Stimulated activated CD8-positive, alpha-beta memory T cell treated with anti-CD3 and anti-CD28 coated beads, Interleukin-12 subunit alpha, Interleukin-12 subunit beta, amount 100 ng/mL, for 1 hour (primary cell): Measurements from ENCODE around the gene NFKBIA.
"Not testable (repeated sequence)": the region's sequence is repeated elsewhere in the genome, so short reads cannot be mapped to it uniquely, and the experiment has no call there.

ENCODE experiments used
- DNase-seq: peaks from one replicate; pipeline ENCODE4 v3.0.0-alpha.2; 2020; ENCODE audit warnings: low read depth

NFKBIA gene, protein sequence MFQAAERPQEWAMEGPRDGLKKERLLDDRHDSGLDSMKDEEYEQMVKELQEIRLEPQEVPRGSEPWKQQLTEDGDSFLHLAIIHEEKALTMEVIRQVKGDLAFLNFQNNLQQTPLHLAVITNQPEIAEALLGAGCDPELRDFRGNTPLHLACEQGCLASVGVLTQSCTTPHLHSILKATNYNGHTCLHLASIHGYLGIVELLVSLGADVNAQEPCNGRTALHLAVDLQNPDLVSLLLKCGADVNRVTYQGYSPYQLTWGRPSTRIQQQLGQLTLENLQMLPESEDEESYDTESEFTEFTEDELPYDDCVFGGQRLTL

DNA sequence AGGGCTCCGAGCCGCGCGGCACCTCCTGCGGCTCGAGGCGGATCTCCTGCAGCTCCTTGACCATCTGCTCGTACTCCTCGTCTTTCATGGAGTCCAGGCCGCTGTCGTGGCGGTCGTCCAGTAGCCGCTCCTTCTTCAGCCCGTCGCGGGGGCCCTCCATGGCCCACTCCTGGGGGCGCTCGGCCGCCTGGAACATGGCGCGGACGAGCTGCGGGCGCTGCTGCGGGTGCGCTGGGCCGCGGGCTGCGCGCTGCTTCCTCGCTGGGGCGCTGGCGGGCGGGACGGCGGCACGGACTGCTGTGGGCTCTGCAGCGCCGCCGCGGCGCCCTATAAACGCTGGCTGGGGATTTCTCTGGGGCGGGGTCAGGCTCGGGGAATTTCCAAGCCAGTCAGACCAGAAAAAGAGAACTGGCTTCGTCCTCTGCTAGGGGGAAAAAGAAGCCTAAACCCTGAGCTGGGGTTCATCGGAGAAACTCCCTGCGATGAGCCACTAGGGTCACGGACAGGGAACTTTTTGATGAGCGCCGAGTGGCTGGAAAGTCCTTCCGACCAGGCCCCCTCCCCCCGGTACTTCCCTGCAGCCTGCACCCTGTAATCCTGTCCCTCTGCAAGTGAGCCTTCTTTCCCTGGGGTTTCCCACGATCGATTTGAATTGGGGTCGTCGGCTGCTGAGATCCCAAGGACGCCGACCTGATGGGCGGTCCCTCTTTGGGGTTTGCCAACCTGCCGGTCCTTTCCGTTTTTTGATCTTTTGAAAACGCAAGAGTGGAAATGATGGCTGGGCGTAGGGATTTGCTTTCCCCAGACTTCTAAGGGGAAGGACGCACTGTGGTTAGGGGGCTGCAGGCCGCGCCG is at the start of gene NFKBIA:
Gene NFKBIA (minus strand): TSS at position 301 of the 855 bp plus-strand sequence. CDS start 105 bp downstream, at position 196.
- DNase-seq = peak; percentile 92

DNA sequence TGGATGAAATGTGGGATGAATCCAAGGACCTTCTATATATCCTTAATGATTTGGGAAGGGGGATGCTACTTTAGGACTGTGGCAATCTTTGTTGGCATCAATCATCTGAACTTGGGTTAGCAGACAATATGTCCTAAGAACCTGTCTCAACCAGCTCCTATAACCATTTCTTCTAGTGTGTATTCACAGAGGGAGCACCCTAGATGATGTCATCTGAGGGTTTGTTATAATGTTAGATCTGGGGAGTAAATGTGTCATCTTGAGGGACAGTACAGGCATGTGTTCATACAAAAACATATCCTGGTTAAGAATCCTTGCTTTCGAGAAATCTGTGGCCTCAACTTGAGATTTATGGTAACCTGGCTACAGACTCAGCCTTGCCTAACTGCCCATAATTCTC is 41.9 kb upstream of the NFKBIA start:
- DNase-seq = no peak

DNA sequence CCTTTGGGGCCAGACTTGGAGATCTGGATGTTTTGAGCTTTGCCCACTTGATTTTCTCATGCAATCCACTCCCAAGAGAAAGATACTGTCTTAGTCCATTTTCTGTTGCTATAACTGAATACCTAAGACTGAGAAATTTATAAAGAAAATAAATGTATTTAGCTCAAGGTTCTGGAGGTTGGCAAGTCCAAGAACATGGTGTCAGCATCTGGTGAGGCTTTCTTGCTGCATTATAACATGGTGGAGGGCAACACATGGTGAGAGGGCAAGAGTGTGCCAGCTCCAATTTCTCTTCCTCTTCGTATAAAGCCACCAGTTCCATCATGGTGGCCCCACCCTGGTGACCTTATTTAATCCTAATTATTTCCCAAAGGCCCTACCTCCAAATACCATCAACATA is 39.6 kb upstream of the NFKBIA start:
- DNase-seq = no peak

DNA sequence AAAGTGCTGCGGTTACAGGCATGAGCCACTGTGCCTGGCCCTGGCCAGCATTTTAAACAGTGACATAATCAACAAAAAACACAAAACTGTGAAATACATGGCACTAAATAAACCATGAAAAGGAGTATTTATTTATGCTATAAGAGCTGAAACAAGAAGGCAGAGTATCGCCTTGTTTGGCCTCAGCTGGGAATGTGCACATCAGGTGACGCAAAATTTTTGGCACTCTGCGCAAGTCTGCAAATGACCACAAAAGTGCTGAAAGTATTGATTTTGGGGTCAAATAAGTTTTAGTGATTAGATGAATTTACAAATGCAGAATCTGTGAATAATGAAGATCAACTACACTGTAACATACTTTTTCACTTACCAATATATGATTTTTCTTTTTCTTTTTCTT is 36.6 kb upstream of the NFKBIA start:
- no peak for DNase-seq

DNA sequence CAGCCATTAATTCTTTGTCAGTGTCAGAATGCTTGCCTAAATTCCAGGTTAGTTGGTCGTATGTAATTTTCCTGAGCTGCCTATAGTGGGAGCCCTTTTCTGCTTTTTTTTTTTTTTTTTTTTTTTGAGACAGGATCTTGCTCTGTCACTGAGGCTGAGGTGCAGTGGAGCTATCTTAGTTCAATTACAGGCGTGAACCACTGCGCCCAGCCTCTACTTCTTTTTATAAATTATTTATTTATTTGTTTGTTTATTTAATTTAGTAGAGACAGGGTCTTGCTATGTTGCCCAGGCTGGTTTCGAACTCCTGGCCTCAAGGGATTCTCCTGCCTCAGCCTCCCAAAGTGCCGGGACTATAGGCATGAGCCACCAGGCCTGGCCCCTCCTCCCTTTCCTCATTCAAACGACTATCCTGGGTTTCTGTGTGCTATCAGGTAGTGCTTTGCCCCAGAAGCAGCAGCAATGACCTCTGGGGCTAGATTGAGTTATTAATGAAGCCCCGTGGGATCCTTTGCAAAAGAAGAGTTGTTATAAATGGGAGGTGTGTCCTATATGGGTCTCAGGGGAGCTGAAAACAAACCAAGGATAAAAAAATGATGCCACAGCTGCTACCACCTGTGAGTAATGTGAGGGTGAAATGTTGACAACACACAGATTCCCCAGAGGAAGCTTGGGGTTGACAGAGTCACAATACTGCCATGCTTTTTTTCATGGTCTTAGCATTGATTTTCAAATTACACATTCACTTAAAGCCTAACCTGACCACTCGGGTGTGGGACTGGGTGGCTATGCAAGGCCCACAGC is 34.6 kb upstream of the NFKBIA start:
- no peak for DNase-seq

DNA sequence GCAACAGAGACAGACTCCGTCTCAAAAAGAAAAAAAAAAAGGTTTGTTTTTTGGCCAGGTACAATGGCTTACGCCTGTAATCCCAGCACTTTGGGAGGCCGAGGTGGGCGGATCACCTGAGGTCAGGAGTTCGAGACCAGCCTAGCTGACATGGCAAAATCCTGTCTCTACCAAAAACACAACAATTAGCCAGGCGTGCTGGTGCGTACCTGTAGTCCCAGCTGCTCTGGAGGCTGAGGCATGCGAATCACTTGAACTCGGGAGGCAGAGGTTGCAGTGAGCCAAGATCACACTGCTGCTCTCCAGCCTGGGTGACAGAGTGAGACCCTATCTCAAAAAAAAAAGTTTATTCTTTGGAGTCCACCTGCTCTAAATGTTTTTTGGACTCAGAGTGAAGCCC is 33.9 kb upstream of the NFKBIA start:
- DNase-seq = not testable (repeated sequence)

DNA sequence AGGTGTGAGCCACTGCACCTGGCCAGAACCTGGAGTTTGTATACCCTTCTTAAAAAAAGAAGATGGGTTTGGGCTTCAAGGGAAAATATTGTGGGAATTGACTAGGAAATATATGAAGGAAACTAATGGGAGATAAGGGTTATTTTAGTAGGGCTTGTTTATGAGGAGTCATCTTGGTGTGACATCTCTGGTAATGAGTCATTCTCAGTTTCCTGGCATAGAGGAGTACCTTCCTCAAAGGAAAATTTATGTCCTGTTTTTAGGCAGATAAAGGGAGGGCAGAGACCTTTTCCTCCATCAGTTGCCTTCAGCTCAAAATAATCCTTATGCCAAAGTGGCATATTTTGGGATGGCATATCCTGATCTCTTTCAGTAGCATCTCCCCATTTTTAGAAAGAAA is 30.6 kb upstream of the NFKBIA start:
- no peak for DNase-seq

DNA sequence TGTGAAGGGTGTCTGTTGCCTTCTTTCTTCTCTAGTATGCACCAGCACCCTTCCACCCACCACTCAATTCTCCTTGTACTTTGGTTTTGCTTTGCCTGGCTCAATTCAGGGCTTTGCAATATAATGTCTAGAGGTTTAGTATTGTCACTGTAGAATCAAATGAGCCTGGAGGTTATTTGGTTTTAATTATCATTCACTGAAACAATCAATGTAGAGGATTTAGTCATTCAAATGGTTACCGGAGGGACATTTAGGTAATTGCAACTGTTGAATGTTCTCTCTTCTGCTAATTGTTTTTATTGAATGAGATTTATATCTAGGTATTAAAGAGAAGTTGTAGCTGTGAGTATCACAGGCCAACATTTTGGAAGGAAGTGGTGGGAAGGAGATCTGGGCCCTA is 29.3 kb upstream of the NFKBIA start:
- DNase-seq = no peak

DNA sequence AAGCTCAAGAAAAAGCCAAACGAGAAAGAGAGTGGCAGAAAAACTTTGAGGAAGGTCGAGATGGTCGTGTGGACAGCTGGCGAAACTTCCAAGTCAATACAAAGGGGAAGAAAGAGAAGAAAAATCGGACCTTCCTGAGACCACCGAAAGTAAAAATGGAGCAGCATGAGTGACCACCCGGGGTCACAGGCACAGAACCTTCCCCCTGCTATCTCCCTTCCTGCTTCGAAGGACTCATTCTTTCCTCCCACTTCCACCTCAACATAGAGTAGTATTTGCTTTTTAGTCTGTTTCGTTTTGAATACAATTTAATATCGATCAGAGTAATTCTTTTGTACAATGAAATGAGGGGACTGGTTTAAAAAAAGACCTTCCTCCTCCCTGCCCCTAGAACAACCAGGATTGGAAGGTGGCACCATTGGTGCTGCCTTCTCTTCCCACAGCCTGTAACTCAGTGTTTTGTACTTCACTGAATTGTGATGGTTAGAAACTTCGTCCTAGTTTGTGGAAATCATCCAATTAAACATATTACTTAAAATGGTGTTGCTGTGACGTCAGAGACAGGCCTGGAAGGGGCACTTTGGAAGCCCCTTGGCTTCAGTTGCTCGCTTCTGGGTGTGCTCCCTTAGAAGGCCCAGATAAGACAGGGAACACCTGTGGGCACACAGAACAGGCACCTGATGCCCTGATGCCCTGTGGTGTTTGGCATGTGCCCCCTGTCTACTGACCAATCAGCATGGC is 26.1 kb upstream of the NFKBIA start:
- DNase-seq = no peak

DNA sequence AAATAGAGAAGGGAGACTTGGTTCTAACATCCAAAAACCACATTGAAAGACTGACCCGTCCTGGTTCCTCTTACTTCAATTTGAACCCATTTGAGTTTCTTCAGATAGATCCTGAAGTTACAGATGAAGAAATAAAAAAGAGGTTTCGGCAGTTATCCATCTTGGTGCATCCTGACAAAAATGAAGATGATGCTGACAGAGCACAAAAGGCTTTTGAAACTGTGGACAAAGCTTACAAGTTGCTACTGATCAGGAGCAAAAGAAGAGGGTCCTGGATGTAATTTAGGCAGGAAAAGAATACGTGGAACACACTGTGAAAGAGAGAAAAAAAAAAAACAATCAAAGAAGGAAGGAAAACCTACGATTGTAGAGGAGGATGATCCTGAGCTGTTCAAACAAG is 25.4 kb upstream of the NFKBIA start:
- no peak for DNase-seq

DNA sequence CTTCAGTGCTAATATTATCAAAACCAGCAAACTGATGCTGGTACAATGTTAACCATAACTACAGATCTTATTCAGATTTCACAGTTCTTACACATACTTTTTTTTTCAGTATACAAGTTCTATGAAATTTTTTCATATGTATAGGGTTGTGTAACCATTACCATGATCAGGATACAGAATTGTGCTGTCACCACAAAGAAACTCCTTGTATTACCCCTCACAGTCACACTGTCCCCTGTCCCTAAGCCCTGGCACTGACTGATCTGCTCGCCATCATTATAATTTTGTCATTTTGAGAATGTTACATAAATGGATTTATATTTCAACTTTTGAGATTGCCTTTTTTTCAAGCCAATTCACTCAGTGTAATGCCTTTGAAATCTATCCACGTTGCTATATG is 21.3 kb upstream of the NFKBIA start:
- DNase-seq = no peak

DNA sequence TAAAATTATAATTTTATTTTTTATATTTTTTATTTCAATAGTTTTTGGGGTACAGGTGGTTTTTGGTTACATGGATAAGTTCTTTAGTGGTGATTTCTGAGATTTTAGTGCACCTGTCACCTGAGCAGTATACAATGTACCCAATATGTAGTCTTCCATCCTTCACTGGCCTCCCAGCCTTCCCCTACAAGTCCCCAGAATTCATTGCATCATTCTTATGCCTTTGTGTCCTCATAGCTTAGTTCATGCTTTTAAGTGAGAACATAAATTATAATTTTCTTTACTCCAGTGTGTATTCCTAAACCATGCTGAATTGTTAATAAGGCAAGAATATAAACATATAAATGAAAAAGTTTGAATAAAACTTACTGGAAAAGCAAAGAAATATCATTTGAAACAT is 19.1 kb upstream of the NFKBIA start:
- DNase-seq = no peak

DNA sequence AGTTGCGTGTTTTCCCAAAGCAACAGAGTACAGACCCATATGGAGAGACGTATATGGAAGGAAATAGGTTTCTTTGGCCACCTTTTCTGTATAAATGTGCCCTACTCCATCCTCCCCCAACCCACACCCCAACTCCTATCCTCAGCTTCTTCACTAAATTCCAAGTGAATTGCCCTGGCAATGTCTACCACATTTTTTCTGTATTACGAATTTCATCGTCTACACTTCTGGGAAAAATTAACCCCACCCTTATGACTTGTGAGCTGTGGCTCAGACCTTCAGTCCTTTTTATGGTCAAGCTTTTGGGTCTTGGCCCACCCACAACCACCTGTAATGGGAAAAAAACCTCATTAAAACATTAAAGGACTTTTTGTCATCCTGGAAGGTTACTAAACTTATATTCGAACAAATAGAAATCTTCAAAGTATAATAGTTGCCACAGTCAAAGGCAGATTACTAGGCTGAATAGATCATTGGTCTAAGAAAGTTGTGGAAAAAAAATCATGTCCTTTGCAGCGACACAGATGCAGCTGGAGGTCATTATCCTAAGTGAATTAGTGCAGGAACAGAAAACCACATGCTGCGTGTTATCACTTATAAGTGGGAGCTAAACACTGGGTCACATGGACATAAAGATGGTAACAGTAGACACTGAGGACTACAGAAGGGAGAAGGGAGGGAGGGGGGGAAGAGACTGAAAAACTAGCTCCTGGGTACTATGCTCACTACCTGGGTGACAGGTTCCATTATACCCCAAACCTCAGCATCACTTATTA is 15.7 kb upstream of the NFKBIA start:
- DNase-seq = no peak

DNA sequence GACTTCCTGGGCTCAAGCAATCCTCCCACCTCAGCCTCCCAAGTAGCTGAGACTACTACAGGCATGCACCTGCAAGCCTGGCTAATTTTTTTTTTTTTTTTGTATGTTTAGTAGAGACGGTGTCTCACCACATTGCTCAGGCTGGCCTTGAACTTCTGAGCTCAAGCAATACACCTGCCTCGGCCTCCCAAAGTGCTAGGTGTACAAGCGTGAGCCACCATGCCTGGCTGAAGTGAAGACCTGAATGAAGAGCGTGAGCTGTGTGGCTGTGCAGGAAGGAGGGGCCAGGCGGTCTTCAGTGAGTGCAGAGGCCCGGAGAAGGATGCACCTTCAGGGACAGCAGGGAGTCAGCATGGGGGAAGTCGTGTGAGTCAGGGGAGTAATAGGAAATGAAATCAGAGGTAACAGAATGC is 14.9 kb upstream of the NFKBIA start:
- DNase-seq = no peak

DNA sequence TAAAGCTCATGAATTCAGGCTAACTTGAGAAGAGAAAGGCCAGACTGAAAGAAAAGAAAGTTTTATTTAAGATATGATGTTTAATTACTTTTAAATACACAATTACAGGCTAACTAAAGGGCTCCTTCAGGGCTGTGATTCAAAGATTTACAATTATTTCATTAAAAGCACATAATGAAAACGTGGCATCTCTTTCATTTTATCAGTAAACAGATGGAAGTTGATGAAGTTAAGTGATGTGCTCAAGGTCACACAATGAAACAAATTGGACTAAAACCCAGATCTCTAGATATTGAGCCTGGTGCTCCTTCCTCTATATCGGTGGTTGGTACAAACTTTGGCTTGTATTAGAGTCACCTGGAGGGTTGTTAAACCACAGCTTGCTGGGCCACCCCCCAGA is 13.5 kb upstream of the NFKBIA start:
- no peak for DNase-seq

DNA sequence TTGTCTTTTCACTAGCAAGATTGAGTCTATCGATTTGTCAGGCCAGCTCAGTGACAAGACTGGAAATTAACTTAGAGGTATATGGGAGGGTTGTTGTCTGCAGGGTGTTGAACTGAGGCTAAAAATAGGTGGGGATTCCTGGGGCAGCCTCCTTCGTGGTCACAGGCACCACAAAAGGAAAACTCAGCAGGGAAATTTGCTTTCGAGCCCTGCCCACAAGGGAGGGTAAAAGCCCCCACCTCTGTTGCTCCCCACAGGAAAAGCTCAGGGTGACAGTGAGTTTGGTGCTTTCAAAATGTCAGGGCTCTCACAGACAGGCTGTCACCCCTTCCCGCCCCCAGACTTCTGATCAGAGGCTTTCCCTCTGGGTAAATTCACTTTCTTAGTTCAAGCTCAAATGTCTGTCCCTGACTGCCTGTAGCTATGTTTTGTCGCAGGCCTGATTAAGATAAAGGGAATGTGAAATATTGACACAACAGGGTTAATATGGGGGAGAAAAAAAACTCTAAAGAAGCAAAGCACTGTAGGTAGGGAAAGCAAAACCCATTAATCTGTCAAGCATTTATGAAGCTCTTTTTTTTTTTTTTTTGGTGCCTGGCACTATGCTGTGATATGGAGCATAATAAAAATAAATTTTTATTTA is 11.7 kb upstream of the NFKBIA start:
- DNase-seq = peak; percentile 54

DNA sequence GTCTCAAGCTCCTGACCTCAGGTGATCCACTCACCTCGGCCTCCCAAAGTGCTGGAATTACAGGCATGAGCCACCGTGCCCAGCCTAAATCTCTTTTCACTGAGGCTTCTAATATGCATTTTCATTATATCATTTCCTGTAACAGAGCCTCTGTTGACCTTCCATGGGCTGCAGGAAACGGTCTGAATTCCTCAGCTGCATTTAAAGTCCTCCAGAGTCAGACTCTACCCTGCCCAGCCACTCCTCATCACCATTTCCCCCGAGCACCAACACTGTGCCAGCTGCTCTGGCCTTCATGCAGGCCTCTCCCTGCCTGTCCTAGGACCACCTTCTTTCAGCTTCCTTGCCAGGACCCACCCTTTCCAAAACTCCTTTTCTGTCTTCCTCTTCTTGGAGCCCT is 9.8 kb upstream of the NFKBIA start:
- DNase-seq = no peak

DNA sequence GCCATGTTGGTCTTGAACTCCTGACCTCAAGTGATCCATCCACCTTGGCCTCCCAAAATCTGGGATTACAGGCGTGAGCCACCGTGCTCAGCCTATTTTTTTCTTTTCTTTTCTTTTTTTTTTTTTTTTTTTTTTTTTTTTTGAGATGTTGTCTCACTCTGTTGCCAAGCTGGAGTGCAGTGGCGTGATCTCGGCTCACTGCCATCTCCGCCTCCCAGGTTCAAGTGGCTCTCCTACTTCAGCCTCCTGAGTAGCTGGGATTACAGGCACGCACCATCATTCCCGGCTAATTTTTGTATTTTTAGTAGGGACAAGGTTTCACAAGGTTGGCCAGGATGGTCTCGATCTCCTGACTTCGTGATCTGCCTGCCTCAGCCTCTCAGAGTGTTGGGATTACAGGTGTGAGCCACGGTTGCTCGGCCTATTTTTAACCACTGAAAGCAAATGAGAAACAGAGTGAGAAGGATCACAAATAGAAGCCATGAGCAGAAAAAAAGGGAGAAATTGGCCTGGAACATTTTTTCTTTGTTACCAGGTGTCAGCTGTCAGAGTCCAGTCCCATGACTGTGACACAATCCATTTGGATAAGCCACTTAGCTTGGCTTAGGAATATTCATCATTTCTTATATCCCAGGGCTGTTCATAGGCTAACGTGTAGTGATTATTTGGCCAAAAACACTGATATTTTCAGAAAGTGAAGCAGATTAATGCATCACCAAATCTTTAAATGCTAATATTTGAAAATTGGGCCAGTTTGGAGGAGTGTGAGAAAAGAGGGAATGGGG is 7.9 kb upstream of the NFKBIA start:
- DNase-seq = no peak

DNA sequence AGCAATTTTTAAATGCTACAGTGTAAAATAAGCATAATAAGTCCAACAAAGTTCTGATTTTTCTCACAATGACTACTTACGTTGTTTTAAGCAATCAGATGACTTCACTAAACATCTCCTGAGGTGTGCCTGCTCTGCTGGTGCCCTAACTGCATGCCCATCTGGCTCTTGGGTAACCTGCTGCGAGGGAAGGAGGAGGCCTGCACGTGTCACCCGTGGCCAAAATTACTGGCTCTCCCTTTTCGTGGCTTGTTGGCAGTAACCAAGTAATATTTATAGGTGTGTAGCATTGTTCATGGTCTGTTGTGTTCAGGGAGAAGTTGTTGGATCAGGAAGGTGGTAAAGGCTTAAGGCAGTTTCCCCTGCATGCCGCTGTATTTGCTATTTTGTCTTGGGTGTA is 6.3 kb upstream of the NFKBIA start:
- no peak for DNase-seq

DNA sequence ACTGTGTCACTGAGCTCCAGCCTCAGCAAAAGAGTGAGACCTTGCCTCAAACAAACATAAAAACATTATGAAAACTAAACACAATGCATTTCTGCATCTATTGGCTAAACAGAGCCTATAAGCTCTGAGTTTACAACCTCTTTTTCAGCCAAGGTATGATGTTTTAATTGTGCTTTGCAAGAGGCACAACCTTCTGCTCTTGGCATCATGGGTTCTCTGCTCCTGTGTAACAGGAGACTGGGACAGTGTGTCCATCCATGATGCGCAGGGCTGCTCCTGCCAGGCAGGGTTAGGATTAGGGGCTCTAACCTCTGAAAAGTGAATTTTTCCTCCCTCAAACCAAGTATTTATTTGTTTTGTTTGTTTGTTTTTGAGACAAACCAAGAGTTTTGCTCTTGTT is 5.0 kb upstream of the NFKBIA start:
- DNase-seq = no peak
